Skin epidermis (tissue), 12 donors: ENCODE measurements around the gene CCDC149.
A peak's percentile ranks its signal among the peaks of the same experiment; 100 is the strongest.

Experiments used
- H3K27ac ChIP-seq, 21 experiments: fragments of 200-600 bp; sonication (generic) in 11 of 21; one replicate each; pipeline ENCODE4 v1.5.0; 2020; ENCODE audit warnings: mild to moderate bottlenecking in 3 of 21, inconsistent platforms in 2 of 21, moderate library complexity in 2 of 21
- H3K4me3 ChIP-seq, 7 experiments: fragments of 200-600 bp; sonication (generic) in 2 of 7; one replicate each; pipeline ENCODE4 v1.5.0; 2020; ENCODE audit warnings: inconsistent platforms in 2 of 7, mild to moderate bottlenecking in 2 of 7, moderate library complexity in 1 of 7

The CCDC149 gene

GRCh38 chr4:24912252-24913118 is at the start of gene CCDC149:
Gene CCDC149 (minus strand): TSS chr4:24913042. CDS start chr4:24912864, 178 bp downstream.
- peak within 1 kb of the TSS; percentile 36 to 70 (median 53) for H3K4me3 ChIP-seq
- H3K27ac ChIP-seq: peak within 1 kb of the TSS in 20 of 21 experiments; percentile 51 to 94 (median 83)

DNA sequence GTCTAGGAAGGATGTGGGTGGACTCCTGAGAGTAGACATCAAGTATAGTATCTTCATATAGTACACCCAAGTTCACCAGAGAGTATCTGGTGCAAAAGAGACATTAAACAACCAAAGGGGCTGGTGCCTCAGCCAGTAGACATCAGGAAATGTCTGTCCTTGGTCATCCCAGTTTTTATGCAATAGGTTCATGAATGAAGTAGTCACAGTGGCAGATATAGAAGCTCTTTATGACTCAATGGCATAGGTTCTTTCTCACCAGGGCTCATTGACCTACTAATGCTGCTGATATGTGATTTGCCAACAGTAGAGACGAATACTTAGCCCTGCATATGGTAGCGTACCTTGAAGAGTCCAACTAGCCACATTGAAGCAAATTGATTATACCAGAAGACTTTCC is 45.0 kb upstream of the CCDC149 start:
- Histone ChIP-seq H3K27ac (no peak overlapping the region), H3K4me3 (no peak overlapping the region)

DNA sequence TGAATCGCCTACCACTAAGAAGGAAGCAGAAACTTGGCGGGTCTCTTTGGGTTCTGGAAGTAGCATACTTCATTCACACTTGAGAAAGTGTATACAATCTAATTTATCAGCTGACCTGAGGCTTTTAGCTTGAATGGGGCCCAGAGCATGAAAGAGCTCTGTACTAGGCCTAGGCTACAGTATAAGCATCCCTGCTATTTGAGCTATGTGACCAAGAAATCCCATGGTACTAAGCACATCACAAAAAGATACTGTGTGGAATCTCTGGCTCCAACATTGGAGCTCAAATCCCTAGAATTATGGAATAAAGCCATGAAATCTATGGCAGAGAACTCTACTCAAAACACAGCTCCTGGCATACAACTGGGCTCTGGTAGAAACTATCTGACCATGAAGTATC is 43.9 kb upstream of the CCDC149 start:
- H3K4me3 ChIP-seq: no peak overlapping the region
- H3K27ac ChIP-seq: no peak overlapping the region

- Histone ChIP-seq H3K4me3 (no peak overlapping the region), H3K27ac (no peak overlapping the region)
Observed at GRCh38 chr4:24956091-24956490, 43.2 kb upstream of the CCDC149 start.

DNA sequence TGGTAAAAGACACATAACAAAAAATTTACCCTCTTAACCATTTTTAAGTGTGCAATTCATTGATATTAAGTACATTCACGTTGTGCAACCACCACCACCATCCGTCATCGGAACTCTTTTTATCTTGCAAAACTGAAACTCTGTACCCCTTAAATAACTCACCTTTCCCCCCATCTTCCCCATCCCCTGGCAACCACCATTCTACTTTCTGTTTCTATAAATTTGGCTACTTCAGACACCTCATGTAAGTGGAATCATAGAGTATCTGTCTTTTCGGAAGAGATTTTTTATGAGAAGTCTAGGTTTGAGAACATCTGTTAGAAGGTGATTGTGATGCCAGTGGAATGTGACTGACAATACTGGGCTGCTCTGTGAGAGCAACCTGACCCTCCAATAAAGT is 39.8 kb upstream of the CCDC149 start:
- H3K4me3 ChIP-seq: no peak overlapping the region
- no peak overlapping the region for H3K27ac ChIP-seq

DNA sequence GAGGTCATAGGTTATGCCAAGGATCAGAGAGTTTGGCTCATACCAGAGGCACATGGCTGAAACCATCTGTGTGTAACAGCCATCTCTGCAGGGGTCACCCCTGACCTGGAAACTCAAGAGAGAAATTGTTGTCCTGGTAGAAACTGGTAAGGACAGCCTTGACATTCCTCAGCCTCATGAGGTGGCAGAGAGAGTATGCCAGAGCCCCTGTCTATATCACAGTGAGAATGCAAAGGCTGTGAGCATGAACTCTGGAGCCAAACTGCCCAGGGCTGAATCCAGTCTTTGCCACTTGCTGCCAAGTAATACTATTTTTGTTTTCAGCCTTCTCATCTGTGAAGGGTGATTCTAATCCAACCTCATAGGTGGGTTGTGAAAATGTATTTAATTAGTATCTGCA is 37.1 kb upstream of the CCDC149 start:
- Histone ChIP-seq H3K27ac (no peak overlapping the region), H3K4me3 (no peak overlapping the region)

DNA sequence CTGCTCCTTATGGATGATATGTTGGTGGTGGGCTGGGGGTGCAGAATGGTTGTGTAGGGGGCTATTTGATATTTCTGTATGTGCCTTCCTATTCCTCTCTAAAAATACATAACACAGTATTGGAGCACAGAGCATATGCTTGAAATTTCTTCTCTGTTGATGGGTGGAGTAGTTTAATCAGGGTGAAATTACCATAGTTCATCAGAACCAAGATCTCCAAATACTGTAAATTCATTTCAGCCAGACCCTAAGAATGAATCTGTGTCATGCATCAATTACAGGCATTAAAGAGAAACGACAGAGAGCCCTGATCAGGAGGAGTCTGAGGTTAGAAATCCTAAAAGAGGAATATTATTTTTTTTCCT is 25.1 kb upstream of the CCDC149 start:
- H3K4me3 ChIP-seq: no peak overlapping the region
- no peak overlapping the region for H3K27ac ChIP-seq

GRCh38 chr4:24937176-24937916 is 24.5 kb upstream of the CCDC149 start:
- no peak overlapping the region for H3K4me3 ChIP-seq
- no peak overlapping the region for H3K27ac ChIP-seq

- H3K4me3 ChIP-seq: no peak overlapping the region
- H3K27ac ChIP-seq: no peak overlapping the region
Observed at GRCh38 chr4:24935856-24936255, 23.0 kb upstream of the CCDC149 start.

DNA sequence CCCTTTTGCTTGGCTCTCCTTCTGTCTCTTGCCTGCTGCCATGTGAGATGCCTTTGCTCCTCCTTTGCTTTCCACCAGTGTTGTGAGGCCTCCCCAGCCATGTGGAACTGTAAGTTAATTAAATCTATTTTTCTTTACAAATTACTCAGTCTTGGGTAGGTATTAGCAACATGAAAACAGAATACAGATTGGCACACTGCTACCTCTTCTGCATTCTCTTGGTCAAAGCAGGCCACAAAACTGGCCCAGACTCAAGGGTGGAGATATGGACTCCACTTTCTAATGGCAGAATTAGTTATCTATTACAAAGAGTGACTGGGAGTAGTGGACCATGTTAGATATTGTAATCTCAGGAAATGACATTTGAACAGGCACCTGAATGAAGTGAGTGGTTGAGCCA is 21.5 kb upstream of the CCDC149 start:
- H3K4me3 ChIP-seq: no peak overlapping the region

DNA sequence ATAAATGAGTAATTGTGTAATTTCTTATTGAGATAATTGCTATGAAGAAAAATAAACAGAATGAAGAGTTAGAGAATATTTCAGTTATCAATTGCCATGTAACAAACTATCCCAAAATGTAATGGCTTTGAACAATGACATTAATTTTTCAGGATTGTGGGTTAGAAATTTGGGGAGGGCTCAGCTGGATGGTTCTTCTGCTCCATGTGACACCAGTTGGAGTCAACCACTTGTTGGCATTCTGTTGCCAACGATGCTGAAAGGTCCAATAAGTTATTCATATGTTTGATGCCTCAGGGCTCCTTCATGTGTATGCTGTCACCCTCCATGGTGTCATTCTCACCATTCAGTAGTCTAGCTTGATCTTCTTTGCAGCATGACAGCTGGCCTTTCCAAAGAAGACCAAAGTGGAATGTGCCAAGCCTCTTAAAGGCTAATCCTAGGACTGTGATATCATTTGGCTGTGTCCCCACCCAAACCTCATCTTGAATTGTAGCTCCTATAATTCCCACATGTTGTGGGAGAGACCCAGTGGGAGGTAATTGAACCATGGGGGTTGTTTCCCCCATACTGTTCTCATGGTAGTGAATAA is 20.9 kb upstream of the CCDC149 start:
- no peak overlapping the region for H3K27ac ChIP-seq
- H3K4me3 ChIP-seq: no peak overlapping the region

More for the DNA sequence above, 21.5 kb upstream of the CCDC149 start:
- no peak overlapping the region for H3K27ac ChIP-seq

DNA sequence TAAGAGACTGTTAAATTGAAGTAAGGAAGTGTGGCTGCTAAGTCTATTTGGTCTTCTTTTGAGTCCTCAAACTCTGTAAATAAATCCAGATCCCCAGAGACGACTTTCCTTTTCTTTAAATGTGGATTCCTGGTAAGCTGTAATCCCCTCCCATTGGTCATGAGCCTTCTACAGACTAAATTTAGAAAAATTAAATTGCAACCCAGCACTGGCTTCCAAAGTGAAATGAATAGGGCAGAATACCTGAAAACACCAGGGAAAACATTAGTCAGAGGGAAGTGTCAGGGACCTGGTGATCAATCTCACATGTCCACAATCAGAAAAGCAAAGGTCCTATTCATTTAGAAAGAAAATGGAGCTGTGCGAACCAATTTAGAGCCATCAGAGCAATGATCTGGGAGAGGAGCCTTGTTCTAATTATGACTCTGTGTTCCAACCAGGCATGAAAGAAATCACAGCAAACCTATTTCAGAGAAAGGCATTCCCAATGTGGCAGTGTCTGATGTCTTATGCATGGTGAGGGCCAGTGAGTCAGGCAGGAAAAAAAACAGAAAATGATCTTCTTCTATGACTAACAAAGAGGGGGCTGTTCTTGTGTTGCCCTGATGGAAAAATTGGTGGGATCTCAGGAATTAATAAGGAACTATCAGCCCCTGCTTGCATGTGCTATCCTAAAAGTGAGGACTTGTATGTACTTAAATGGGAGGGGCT is 19.8 kb upstream of the CCDC149 start:
- no peak overlapping the region for H3K4me3 ChIP-seq
- H3K27ac ChIP-seq: peak overlapping the region in 1 of 21 experiments; percentile 29

GRCh38 chr4:24930151-24930550 is 17.3 kb upstream of the CCDC149 start:
- no peak overlapping the region for H3K27ac ChIP-seq
- H3K4me3 ChIP-seq: no peak overlapping the region

- H3K27ac ChIP-seq: no peak overlapping the region
- no peak overlapping the region for H3K4me3 ChIP-seq
Observed at GRCh38 chr4:24928708-24929107, 15.9 kb upstream of the CCDC149 start.

DNA sequence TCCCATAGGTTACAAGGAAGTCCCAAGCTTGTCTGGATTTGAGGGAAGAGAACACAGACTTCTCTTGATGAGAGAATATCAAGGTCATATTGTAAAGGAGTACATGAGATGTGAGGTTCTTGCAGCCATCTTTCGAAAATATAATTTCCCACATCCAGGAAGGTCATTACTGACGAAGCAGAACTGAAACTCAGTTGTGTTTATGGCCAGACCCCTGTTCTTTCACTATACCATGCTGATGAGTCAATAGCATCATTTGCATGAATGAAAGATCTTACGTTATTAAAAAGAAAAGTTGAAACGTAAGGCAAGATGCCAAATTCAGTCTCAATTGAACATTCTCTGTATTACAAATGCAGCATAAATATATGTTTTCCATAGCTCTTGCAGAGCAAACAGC is 14.2 kb upstream of the CCDC149 start:
- H3K4me3 ChIP-seq: no peak overlapping the region
- H3K27ac ChIP-seq: no peak overlapping the region

- Histone ChIP-seq H3K4me3 (no peak overlapping the region), H3K27ac (no peak overlapping the region)
Observed at GRCh38 chr4:24924309-24924781, 11.5 kb upstream of the CCDC149 start.

- Histone ChIP-seq H3K27ac (no peak overlapping the region), H3K4me3 (no peak overlapping the region)
Observed at GRCh38 chr4:24923550-24923949, 10.7 kb upstream of the CCDC149 start.

DNA sequence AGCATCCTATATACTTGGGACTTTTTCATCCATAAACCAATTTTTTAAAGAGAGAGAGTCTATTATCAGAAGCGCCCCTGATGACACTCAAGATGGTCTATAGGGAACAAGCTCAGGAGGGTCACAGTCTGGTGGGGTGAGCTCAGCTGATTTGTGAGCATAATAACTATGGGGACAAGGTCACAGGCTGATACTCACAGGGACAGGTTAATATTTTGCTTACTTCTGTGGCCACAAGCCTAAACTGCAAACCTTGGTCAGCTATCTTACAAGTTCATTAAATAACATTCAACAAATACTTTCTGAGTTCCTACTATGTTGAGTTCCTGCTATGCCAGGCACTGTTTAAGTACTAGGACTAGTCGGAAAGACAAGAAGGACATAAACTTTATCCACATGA is 10.2 kb upstream of the CCDC149 start:
- H3K27ac ChIP-seq: no peak overlapping the region
- H3K4me3 ChIP-seq: no peak overlapping the region

DNA sequence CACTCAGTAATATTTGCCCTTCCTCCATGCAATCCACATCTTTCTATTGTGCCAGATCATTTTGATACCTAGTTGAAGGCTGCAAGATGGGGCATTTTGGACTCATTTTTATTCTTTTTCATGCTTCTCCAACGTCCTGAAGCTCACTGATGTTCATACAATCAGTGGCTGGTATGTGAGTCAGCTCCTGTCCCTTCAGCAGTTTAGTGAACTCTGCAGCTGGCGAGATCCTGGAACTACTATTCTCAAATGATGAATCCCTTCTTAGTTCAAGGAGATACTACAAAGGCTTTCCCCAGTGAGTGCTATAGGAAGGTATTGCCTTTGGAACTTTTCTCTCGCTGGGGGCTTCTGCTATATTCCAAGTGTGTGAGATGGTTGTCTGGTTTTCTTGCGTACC is 9.6 kb upstream of the CCDC149 start:
- Histone ChIP-seq H3K4me3 (no peak overlapping the region), H3K27ac (no peak overlapping the region)

- Histone ChIP-seq H3K27ac (no peak overlapping the region), H3K4me3 (no peak overlapping the region)
Observed at GRCh38 chr4:24921491-24921890, 8.6 kb upstream of the CCDC149 start.
